Amniotic stem cell (primary cell): ENCODE data around the gene UROC1.

ENCODE experiments used
- DNase-seq: peaks from one replicate; lab custom pipeline; 2025; lab: John Stamatoyannopoulos, UW

The UROC1 gene

DNA sequence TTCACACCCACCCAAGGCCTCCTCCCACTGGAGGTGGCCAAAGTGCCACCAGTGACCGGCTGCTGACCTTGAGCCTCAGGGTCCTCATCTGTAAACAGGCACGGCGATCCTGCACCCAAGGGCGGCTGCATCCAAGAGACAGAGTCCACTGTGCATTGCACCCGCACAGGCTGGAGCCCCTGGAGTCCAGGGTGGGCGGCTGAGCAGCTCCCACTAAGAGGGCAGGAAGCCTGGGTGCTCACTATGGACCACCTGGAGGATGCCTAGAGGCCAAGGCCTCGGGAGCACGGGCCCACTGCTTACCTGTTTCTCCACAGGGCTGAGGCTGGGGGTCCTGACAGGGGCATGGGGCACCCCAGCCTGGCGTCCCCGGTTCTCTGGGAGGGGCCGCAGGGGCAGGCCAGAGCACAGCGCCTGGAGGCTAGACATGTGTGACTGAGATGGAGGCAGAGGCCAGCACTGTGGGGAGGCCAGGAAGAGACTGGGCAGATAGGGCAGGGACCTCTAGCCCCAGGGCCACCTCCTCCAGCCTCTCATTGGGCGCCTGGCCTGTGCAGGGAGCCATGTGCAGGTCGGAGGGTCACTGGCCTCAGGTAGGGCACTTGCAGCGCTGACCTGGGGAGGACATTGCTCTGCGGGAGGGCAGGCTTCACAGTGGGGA, at the start of gene UROC1:
UROC1 (minus strand) TSS at position 483 of the 661 bp plus-strand sequence; CDS start at position 429, 54 bp downstream.
- DNase-seq: no peak

DNA sequence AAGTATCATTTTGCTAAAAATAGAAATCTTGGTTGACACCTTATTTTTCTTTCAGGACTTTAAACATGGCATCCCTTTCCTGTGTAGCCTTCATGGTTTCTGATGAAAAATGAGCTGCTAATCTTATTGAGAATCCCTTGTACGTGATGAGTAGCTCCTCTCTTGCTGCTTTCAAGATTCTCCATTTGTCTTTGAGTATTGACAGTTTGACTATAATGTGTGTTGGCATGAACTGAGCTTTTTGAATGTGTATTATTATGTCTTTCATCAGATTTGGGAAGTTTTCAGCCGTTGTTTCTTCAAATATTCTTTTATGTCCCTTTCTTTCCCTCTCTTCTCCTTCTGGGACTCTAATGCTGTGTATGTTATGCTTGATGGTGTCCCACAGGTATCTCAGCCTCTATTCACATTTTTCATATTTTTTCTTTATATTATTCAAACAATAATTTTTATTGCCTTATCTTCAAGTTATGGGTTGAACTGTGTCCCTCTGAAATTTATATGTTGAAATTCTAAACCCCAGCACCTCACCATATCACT, 45.2 kb upstream of the UROC1 start:
- DNase-seq: no peak

DNA sequence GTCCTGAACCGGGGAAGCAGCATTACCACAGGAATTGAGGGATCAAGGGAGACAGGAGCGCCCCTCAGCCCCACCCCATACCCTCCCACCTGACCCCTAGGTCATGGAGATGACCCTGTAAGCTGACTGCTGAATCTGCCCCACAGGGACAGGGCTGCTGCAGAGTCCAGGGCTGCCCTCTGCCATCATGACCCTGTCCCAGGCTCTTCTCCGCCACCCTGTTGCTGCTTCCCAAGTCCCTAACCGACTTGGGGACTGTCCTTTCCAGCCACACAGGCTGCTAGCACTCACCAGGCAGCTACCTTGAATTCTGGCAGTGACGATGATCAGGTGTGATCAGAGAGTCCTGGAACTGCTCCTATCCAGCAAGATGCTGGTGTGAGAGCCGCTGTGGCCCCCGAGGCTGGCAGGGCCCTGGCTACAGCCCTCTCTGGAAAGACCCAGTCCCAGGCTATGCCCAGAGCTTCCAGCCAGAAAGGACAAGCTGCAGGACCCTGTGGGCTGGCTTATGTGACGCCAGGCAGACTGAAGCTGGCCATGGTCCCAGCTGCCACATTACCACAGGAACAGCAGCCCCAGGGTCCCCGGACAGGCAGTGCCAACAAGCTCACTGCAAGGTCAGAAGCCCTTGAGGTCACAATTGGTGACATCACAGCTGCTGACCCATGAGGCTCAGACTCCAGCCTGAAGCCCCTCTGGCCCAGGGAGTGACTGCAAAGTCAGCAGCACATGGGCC, 40.9 kb upstream of the UROC1 start, which contains the start of gene C3orf22:
C3orf22 (minus strand) TSS at position 597 of the 736 bp plus-strand sequence. CDS start 5,542 bp downstream, outside the sequence.
- no peak for DNase-seq

DNA sequence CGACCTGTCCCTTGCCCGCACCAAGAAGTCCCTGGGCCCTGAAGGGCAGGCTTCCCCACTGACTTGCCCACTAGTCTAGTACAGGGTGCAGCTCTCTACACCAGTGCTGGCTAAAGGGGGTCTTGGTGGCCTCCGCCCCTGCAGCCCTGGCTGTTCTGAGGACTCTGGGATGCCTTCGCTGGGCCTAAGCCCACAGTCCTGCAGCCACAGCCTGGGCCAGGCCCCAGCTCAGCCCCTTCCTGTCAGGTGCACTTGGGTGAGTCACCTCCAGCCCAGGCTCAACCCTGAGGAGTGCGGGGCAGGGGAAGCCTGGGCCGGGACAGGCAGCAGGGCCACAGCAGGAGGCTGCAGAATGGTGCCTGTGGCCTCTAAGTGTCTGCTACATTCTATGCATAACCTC, 40.2 kb upstream of the UROC1 start:
- DNase-seq: no peak

DNA sequence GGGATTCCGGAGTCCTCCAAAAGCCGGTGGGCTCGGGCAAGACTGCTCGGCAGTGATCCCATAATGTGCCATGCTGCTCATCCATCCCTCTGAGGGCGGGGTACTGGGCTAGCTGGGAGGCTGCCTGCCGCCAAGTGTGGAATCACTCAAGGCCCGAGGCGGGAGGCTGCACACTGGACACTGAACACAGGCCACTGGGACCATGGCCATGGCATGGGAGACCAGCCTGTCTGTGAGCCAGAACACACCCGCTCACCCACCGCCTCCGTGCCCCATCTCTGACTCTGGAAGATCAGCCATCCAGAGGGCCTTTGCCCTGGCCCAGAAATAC, 39.8 kb upstream of the UROC1 start:
- no peak for DNase-seq

DNA sequence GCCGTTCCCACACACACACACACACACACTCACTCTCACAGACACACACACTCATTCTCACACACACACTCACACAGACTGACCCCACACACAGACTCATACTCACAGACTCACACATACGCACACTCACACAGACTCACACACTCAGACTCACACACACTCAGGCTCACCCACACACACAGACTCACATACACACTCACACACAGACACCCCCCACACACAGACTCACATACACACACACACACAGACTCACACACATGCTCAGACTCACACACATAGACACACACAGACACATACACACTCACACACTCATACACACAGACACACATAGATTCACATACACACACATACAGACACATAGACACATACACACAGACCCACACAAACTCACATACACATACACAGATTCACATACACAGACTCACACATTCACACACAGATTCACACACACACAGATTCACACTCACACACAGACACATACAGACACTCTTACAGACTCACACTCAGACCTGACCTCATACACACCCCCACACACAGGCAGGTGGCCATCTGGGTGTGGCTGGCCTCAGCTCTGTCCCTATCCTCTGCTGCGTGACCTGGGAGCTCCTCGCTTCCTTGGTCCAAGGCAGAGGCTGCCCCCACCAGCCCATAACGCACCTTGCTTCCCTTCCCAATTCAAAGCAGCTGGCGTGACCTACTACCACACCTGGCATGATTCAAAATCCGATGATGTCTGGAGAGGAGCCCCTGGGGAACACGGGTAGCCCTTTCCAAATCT, 39.3 kb upstream of the UROC1 start:
- no peak for DNase-seq

DNA sequence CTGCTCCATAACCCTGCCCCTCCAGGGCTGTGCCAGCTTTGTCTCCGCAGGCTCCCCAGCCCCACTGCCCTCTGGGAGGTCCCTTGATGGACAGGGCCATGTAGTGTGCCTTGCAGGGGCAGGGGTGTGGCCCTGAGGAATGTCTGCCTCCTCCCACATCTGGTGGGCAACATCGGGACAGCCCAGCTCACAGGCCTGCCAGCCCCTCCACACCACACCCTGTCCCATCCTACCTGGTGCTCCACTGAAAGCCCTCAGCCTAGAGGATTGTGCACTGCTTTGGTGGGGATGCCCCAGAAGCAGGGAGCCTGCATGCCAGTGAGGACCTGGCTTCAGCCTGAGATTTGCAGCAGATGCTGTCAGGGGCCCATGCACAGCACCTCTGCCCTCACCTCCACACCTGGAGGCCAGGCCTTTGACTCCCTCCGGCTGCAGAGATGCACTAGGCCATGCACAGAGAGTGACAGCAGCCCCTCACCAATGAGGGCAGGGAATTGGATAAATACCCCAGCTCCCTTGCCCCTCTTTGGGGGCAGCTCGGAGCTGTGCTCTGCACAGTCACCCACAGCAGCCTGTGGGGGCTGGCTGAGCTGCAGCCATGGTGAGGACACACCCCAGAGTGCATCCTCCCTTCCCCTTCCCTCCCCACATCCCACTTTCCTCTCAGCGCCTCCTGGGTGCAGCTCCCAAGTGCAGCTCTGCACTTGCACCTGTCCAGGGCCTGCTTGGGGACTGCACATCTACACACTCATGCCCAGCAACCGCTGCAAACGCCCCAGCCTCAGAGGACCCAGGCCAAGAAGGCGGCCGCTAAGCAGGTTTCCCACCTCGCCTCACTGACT, 38.4 kb upstream of the UROC1 start:
- no peak for DNase-seq

DNA sequence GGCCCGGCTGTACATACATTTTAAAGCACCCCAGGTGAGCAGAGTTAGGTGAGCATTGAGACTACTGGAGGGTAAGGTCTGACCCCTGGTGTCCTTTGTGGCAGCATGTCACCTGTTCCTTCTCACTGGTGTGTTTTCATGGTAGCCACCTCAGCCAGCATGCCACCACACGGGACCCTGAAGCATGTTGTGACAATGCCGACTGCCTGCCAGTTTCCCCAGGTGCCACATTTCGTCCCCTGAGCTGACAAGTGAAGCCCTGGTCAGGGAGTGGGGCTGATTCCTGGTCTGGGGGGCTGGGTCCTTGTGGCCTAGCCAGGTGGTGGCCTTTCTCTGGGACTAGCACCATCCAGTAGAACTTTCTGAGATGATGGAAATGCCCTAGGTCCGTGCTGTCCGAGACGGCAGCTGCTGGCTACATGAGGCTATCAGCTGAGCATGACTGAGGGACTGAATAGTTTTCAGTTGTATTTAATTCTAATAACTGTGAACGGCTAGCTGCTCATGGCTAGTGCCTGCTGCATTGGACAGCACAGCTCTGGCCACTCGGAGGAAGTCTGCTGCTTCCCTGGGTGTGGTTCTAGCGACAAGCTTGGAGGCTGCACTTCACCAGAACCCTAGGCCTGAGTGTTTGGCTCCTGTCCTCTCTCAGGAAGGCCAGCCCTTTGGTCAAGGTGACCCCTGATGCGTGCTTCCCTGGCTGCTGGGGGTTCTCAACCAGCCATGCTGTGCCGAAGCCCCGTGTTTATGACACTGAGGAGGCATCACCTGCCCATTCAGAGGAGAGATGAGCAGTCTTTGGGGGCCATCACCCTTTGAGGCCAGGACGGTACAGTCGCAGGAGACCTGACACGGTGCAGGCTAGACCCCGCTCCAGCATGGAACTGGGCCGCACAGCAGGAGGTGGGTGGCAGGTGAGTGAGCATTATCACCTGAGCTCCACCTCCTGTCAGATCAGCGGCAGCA, 37.3 kb upstream of the UROC1 start:
- no peak for DNase-seq

DNA sequence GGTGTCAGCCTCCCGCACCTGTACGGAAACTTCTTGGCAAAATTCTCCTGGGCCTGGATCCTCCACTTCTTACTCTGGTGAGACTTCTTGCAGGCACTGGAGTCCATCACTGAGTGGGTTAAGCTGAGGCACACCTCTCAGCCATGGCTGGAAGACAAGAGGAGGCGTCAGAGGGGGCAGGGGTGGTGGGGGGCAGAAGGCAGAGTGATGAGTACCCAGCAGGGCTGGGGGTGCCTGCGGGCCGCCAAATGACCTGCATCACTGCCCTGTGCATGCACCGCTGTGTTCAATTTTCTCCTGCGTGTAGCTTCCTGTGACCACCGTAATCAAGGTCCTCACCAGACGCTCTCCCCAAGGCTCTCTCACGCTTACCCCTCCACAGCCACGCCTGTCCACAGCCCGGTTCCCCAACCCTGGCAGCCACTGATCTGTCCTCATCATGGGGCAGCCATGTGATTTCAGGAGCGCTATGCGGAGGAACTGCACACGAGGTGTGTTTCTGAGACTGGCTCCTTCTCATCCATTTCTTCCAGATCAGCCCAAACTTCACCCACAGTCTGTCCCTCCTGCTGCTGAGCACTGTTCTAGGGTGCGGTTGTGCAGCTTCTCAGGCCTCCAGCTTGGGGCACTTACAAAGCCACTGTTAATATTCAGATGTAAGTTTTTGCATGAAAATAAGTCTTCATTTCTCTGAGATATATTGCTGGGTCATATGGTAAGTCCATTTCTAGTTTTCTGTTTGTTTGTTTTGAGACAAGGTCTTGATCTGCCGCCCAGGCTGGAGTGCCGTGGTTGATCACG, 35.9 kb upstream of the UROC1 start:
- no peak for DNase-seq

DNA sequence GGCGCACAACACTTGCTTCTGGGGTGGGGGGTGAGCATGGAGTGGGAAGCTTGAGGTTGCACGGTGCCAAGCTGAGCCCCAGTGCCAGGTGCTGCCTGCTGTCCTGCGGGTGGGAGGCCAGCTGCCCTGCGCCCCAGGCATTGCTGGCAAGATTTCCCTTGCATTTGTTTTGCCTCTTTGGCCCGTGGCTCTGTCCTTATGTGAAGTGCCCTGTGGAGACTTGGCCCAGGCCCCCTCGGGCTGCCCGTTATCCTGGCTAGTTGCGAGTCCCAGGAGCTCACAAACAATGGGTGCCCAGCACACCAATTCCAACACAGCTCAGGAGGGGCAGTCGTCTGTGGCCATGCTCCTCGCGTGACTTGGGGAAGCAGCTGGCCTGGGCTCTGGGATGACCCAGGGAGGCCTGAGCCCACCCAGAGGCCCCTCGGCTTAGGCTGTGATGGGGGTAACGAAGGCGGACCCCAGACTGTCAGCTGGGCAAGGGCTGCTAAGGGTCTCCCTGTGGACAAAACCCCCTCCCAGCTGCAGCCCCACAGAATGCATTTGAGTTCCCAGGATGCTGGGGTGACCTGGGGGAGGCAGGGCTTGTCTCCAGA, 35.2 kb upstream of the UROC1 start:
- no peak for DNase-seq

DNA sequence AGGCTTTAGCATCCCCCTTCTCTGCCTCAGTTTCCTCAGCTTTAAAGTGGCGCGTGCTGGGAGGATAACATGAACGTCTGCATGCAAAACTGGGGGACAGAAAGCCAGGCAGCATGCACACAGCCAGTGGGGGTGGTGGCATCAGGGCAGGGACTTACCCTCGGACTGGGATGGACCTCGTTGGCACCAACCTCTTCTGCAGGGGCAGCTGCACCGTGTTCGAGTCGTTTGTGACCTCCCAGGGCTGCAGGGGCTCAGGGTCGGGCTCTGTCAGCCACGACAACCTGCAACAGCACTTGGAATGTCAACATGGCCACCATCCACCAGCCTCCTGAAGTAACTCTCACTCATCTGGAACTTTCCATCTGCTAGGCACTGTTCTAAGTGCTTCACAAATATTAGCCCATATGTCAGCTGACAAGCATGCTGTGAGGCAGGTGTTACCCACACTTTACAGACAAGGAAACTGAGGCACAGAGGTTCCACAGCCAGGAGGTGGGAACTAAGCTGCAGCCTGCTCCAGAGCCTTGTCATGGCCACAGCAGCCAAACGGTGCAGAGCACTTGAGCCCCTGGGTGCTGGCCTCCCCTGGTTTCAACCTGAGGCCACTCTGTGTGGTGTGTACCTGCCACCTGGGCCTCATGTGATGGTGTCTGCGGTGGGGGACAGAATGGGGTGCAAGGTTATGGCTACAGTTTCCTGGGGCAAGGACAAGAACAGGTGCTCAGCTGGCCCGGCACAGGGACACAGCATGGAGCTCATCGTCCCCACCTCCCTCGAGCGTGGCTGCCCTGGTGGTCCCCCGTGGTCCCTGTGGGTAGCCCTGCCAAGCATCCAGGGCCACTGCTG, 34.5 kb upstream of the UROC1 start:
- DNase-seq: no peak

DNA sequence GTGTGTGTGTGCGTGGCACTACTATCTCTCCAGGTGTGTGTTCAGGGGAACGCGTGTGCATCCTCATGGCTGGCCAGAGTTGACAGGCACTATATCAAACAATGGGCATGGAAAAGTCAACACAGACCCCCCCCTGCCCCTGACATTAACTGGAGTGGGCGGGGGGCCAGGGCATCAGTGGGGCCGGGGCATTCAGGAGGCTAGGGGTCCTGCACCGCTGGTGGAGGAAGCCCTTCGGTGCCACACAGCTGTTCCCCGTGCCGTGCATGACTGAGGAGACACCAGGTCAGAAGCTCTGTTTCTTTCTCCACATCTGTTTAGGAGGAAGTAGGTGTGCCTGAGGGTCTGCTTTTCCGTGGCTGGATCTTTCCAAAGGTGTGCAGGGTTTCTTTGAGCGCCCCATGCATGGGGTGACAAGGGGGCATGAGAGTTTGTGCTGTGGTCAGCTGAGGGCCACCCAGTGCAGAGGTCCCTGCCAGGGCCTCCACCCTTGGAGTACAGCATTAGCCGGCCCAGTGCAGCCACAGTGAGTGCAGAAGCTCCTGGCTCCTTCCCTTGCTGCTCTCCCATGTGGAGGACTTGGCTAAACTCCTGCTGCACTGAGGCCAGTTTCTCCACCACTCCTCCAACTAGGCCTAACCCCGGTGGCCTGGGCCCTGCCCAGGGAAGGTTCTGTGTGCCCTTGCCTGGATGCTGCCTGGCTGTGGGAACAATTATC, 33.7 kb upstream of the UROC1 start:
- no peak for DNase-seq

DNA sequence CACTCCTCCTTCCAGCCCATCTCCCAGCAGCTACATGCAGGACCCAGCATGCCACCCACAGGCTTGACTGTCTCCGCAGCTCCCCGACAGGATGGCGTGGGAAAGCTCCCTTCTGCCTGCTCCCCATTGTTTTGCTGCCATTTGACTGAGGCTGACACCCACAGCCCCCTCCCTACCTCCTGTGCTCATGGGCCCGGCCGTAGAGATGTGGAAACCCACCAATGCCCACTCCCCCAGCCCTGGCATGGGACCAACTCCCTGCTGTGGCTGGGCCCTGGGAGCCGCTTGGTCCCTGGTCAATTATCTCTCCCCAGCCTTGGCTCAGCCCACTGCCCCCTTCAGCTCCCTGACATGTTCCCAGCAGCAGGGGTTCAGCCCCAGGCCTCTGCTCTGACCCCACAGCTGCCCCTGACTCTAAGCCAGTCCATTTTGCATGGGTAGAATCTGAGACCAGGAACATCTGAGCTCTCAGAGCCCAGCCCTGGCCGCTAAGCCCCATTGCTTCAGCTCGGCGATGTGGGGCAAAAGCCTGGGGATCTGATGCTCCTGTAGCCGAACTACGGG, 33.0 kb upstream of the UROC1 start:
- DNase-seq: no peak

DNA sequence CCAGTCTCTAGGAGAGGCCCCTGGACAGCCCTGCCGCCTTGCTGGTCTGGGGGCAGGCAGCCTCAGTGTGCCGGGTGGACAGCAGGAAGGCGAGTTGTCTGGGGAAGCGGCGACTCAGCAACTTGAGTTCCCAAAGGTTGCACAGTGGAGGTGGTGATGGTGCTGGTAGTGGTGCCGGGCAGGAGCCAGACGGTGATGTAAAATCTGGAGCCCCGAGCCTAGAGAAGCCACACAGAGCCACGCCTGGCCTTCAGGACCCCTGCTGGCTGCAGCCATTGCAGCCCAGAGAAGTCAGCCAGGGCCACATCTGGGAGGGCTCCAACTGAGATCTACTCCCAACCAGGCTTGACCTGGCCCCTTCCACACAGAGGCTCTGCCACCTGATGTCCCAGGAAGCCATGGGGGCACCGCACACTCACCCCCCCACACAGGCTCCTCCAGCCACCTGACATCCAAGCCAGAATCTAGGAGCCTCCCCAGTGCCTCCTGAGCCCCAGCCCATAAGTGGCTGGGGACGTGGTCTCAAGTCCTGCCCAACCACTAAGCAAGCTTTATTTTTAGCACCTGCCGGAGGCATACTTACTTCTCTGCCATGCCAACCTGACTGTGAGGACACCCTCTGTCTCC, 32.4 kb upstream of the UROC1 start:
- DNase-seq: no peak

DNA sequence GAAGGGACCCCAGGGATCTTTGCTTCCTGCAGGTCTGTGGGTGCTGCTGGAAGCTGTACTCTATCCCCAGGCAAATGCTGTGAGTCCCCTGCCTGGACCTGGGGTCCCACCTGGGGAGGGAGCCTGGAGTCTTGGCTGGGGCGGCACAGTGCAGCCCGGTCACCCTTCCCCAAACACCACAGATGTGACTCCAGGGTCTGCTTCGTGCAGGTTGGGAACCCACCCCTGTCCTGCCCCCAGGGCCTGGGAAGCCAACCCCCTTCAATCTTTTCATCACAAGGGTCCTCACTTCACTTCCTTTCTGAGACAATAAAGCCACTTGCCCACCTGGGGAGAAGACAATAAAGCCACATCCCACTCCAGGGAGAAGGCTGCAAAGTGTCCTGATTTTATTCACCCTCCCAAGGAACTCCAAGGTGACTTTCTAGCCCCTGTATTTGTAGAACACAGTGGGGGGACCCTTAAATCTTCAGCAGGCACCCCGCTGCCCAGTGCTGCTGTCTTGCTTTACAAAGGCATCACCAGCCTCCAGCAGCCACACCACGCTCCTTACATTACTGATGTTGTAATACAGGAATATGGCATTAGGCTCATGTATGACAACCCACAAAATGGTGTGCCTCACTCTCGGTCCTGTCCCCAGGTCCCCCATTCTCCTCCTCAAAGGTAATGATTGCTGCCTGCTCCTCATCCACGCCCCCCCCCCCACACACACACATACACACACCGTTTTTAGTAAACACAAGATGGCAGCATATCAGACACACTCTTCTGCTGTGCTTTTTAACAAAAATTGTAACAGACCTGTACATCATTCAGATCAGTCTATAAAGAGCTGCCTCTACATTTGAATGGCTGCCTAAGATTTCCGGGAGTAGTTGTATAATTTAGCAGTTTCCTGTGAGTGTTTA, 31.2 kb upstream of the UROC1 start:
- DNase-seq: no peak

DNA sequence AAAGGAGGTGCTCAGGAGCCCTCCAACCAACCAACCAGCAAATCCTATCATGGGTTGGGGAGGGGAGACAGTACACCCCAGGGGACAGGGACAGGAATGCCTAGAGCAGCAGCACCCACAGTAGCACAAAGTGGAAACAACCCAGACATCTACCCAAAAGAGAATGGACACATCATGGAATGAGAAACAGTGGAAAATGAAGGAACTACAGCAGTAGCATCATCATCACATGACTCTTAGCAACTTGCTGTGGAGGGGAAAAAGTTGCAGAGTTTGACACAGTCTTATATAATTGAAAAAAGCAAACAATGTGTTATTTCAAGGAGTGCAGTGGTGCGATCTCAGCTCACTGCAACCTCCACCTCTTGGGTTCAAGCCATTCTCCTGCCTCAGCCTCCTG, 30.1 kb upstream of the UROC1 start:
- DNase-seq: no peak
